Measurements from ENCODE around the gene TCF19. TPM values are rescaled to one million over a fixed set of nuclear protein-coding genes. Genes with fewer than 3 reads are reported as not detected.

TCF19 gene
- total and polyA plus RNA-seq, 2 donors (not counting 3 experiments of a cell fraction or from before 2014, with no cell fraction given), result 13.9 to 31.7 TPM

- CTCF ChIA-PET, result interaction anchor here (0.7 to 1.7 kb wide), 2 partner anchors 24 to 41 kb away, joined by 3 to 10 read pairs; no protein-coding TSS in a partner anchor
- POLR2A ChIA-PET, result no interaction called here
- peaks cover 5 to 15% of the 10 kb centered on the region in 2 experiments for H3K27me3 ChIP-seq (ENCODE audit: control insufficient read depth in 2 of 2, insufficient read depth in 2 of 2, low read length in 2 of 2)
- no peaks in the 10 kb centered on the region for H3K79me2 ChIP-seq (ENCODE audit: control insufficient read depth, insufficient read depth, low read length)
- H3K27ac ChIP-seq (ENCODE audit: insufficient read depth, low read depth, low read length), result no peak overlapping the region
- no peak overlapping the region for H3K9ac ChIP-seq (replicated peaks; ENCODE audit: extremely low read depth, insufficient read depth, low read length)
- TF ChIP-seq, protein P1, sequence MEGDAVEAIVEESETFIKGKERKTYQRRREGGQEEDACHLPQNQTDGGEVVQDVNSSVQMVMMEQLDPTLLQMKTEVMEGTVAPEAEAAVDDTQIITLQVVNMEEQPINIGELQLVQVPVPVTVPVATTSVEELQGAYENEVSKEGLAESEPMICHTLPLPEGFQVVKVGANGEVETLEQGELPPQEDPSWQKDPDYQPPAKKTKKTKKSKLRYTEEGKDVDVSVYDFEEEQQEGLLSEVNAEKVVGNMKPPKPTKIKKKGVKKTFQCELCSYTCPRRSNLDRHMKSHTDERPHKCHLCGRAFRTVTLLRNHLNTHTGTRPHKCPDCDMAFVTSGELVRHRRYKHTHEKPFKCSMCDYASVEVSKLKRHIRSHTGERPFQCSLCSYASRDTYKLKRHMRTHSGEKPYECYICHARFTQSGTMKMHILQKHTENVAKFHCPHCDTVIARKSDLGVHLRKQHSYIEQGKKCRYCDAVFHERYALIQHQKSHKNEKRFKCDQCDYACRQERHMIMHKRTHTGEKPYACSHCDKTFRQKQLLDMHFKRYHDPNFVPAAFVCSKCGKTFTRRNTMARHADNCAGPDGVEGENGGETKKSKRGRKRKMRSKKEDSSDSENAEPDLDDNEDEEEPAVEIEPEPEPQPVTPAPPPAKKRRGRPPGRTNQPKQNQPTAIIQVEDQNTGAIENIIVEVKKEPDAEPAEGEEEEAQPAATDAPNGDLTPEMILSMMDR (IDR thresholded peaks at IDR 0.05; ENCODE audit: extremely low read depth in 1 of 2, insufficient read depth in 1 of 2, low read depth in 1 of 2, low read length in 2 of 2), result no peak
- intact Hi-C loops (cut with micrococcal nuclease) (no loop called here), dilution Hi-C loops (cut with MboI; ENCODE audit: extremely low pct_ligation_motif_present, low sequenced_read_pairs) (no loop called here)
- H3K4me2 ChIP-seq (ENCODE audit: insufficient read depth, low read length), result no peak overlapping the region
- no peaks in the 10 kb centered on the region for H3K9me3 ChIP-seq (replicated peaks; ENCODE audit: control insufficient read depth, insufficient read depth, low read length)
- DNase-seq (ENCODE audit: low read depth, low spot score), result no peak
- H3K36me3 ChIP-seq (ENCODE audit: control insufficient read depth in 2 of 2, extremely low read depth in 1 of 2, insufficient read depth in 2 of 2, low read length in 2 of 2), result no peaks in the 10 kb centered on the region
- no peak for FAIRE-seq
- no TSS peak for BruUV-seq (replicated peaks)
- no peaks in the 10 kb centered on the region for H3K9me1 ChIP-seq (replicated peaks; ENCODE audit: control insufficient read depth, extremely low read depth, insufficient read depth, low read length)
- no peak overlapping the region for H3K4me3 ChIP-seq (replicated peaks in 1 of 3; ENCODE audit: insufficient read depth in 1 of 3, low read depth in 1 of 3, low read length in 3 of 3)
- no peaks in the 10 kb centered on the region for H4K20me1 ChIP-seq (replicated peaks; ENCODE audit: control insufficient read depth, extremely low read depth, insufficient read depth, low read length)
- H3K4me1 ChIP-seq (ENCODE audit: control insufficient read depth, extremely low read depth, insufficient read depth, low read length), result peaks cover 21% of the 10 kb centered on the region
- H2AFZ ChIP-seq (ENCODE audit: low read depth, low read length), result no peak overlapping the region
Measured at GRCh38 chr6:31110825-31111582, 47.4 kb upstream of the TCF19 start.

- ChIA-PET POLR2A (no interaction called here), CTCF (interaction anchor here (3.5 to 8.2 kb wide), 2 partner anchors 9 to 25 kb away, joined by 14 to 102 read pairs; no protein-coding TSS in a partner anchor)
- H3K27me3 ChIP-seq (ENCODE audit: control insufficient read depth in 2 of 2, insufficient read depth in 2 of 2, low read length in 2 of 2), result peaks cover 5 to 15% of the 10 kb centered on the region in 2 experiments
Measured at GRCh38 chr6:31111712-31112111, 46.7 kb upstream of the TCF19 start.

More at GRCh38 chr6:31111712-31112111, 46.7 kb upstream of the TCF19 start:
- Histone ChIP-seq H3K36me3 (ENCODE audit: control insufficient read depth in 2 of 2, extremely low read depth in 1 of 2, insufficient read depth in 2 of 2, low read length in 2 of 2) (no peaks in the 10 kb centered on the region), H4K20me1 (replicated peaks; ENCODE audit: control insufficient read depth, extremely low read depth, insufficient read depth, low read length) (no peaks in the 10 kb centered on the region), H3K79me2 (ENCODE audit: control insufficient read depth, insufficient read depth, low read length) (no peaks in the 10 kb centered on the region), H3K9me1 (replicated peaks; ENCODE audit: control insufficient read depth, extremely low read depth, insufficient read depth, low read length) (no peaks in the 10 kb centered on the region), H3K27ac (ENCODE audit: insufficient read depth, low read depth, low read length) (no peak overlapping the region), H3K9me3 (replicated peaks; ENCODE audit: control insufficient read depth, insufficient read depth, low read length) (no peaks in the 10 kb centered on the region), H3K4me1 (ENCODE audit: control insufficient read depth, extremely low read depth, insufficient read depth, low read length) (peaks cover 21% of the 10 kb centered on the region), H3K4me2 (ENCODE audit: insufficient read depth, low read length) (no peak overlapping the region), H3K4me3 (replicated peaks in 1 of 3; ENCODE audit: insufficient read depth in 1 of 3, low read depth in 1 of 3, low read length in 3 of 3) (no peak overlapping the region), H3K9ac (replicated peaks; ENCODE audit: extremely low read depth, insufficient read depth, low read length) (no peak overlapping the region), H2AFZ (ENCODE audit: low read depth, low read length) (no peak overlapping the region)
- dilution Hi-C loops (cut with MboI; ENCODE audit: extremely low pct_ligation_motif_present, low sequenced_read_pairs) (no loop called here), intact Hi-C loops (cut with micrococcal nuclease) (no loop called here)
- DNase-seq (ENCODE audit: low read depth, low spot score) (no peak), FAIRE-seq (no peak)
- BruUV-seq (replicated peaks), result no TSS peak
- TF ChIP-seq MYC (IDR thresholded peaks at IDR 0.05; ENCODE audit: low read depth, low read length) (no peak), POLR2A (IDR thresholded peaks at IDR 0.05; ENCODE audit: low read depth, low read length) (no peak), MAX (IDR thresholded peaks at IDR 0.05; ENCODE audit: insufficient read depth, insufficient read length) (no peak), EZH2 (IDR thresholded peaks at IDR 0.05; ENCODE audit: borderline replicate concordance, low read depth, low read length, severe bottlenecking) (no peak), JUN (IDR thresholded peaks at IDR 0.05; ENCODE audit: borderline replicate concordance, insufficient read depth, insufficient read length, low read depth) (no peak), GATA2 (IDR thresholded peaks at IDR 0.05; ENCODE audit: insufficient read depth, insufficient read length, low read depth, low read length) (no peak), POLR2AphosphoS5 (IDR thresholded peaks at IDR 0.05; ENCODE audit: insufficient read depth, low read depth, low read length) (no peak), FOS (IDR thresholded peaks at IDR 0.05; ENCODE audit: borderline replicate concordance, insufficient read depth, low read length) (no peak)
- TF ChIP-seq, protein P1 (IDR thresholded peaks at IDR 0.05; ENCODE audit: extremely low read depth in 1 of 2, insufficient read depth in 1 of 2, low read depth in 1 of 2, low read length in 2 of 2), result no peak

Data from endothelial cell of umbilical vein (primary cell).